H1 (cell line): ENCODE data around the gene LARP6. TPM values are rescaled to one million over a fixed set of nuclear protein-coding genes. Genes with fewer than 3 reads are reported as not detected.

Source experiments
- CTCF ChIA-PET: fragments of 300-600 bp; sonication (Branson Sonifier 250); formaldehyde crosslinking; loops from one replicate; lab custom pipeline; 2021; ENCODE audit not compliant: partially characterized antibody; lab: Charles Lee
- POLR2A ChIA-PET: fragments of 300-600 bp; sonication (Branson Sonifier 250); formaldehyde crosslinking; loops from one replicate; lab custom pipeline; 2021; ENCODE audit warnings: inconsistent platforms; ENCODE audit not compliant: partially characterized antibody; lab: Charles Lee
- DNase-seq, 2 experiments: peaks; one replicate each; pipeline versions ENCODE4 v3.0.0 to v3.0.0-alpha.2; 2010 to 2022; ENCODE audit warnings: low spot score in 2 of 2, low read depth in 1 of 2, mixed read lengths in 1 of 2
- FAIRE-seq: peaks from 2 replicates; lab custom pipeline; 2011; peaks lifted over from hg19 to GRCh38; lab: Jason Lieb, UNC
- H2AFZ ChIP-seq: 2 replicates; pipeline ENCODE4 v1.8.1; 2012; ENCODE audit warnings: low read length, inconsistent platforms
- H2AK5ac ChIP-seq: 2 replicates; pipeline ENCODE4 v1.6.1; 2013; ENCODE audit warnings: low read depth, low read length
- H2BK120ac ChIP-seq: replicated peaks from 2 replicates; pipeline ENCODE3; 2013; ENCODE audit warnings: low read depth, low read length, inconsistent platforms
- H2BK12ac ChIP-seq: 2 replicates; pipeline ENCODE4 v1.6.1; 2013; ENCODE audit warnings: low read depth, low read length
- H2BK15ac ChIP-seq: 2 replicates; pipeline ENCODE4 v1.6.1; 2013; ENCODE audit warnings: low read length
- H2BK20ac ChIP-seq: 2 replicates; pipeline ENCODE4 v1.6.1; 2013; ENCODE audit warnings: low read length
- H2BK5ac ChIP-seq: 2 replicates; pipeline ENCODE4 v1.6.1; 2013; ENCODE audit warnings: low read depth, low read length
- H3K14ac ChIP-seq: 2 replicates; pipeline ENCODE4 v1.6.1; 2013; ENCODE audit warnings: inconsistent platforms; ENCODE audit not compliant: insufficient read length
- H3K18ac ChIP-seq: 2 replicates; pipeline ENCODE4 v1.6.1; 2013; ENCODE audit warnings: low read length; ENCODE audit errors: extremely low read depth
- H3K23ac ChIP-seq: 2 replicates; pipeline ENCODE4 v1.6.1; 2013; ENCODE audit warnings: inconsistent platforms; ENCODE audit not compliant: insufficient read length
- H3K23me2 ChIP-seq: 2 replicates; pipeline ENCODE4 v1.6.1; 2013; ENCODE audit warnings: low read depth, low read length
- H3K27ac ChIP-seq: 2 replicates; pipeline ENCODE4 v1.6.1; 2011; ENCODE audit warnings: low read depth, low read length, inconsistent platforms
- H3K27me3 ChIP-seq, 4 experiments: replicated peaks in 1 of 4; 1 replicate in 1 of 4; 2 replicates in 3 of 4; pipeline versions ENCODE4 v1.6.1 to v1.8.1; 2011 to 2013; ENCODE audit warnings: low read length in 3 of 4, mild to moderate bottlenecking in 3 of 4, inconsistent platforms in 2 of 4, mixed read lengths in 2 of 4, moderate library complexity in 1 of 4; ENCODE audit not compliant: control insufficient read depth in 3 of 4, insufficient read depth in 3 of 4; ENCODE audit errors: extremely low read depth in 1 of 4
- H3K36me3 ChIP-seq, 4 experiments: 2 replicates each; pipeline versions ENCODE4 v1.6.1 to v1.8.1; 2011 to 2013; ENCODE audit warnings: mild to moderate bottlenecking in 4 of 4, low read length in 3 of 4, moderate library complexity in 2 of 4, control low read depth in 1 of 4, inconsistent platforms in 1 of 4; ENCODE audit not compliant: insufficient read depth in 4 of 4, control insufficient read depth in 2 of 4
- H3K4ac ChIP-seq: replicated peaks from 2 replicates; pipeline ENCODE3; 2013; ENCODE audit warnings: low read length, low read depth, mixed read lengths, inconsistent platforms; ENCODE audit not compliant: insufficient read length
- H3K4me1 ChIP-seq, 4 experiments: replicated peaks in 1 of 4; 1 replicate in 1 of 4; 2 replicates in 3 of 4; pipeline versions ENCODE4 v1.6.1 to v1.8.1; 2011 to 2013; ENCODE audit warnings: low read length in 3 of 4, inconsistent platforms in 2 of 4, mixed read lengths in 1 of 4; ENCODE audit not compliant: insufficient read depth in 4 of 4, control insufficient read depth in 3 of 4
- H3K4me2 ChIP-seq, 2 experiments: 2 replicates each; pipeline versions ENCODE4 v1.6.1 to v1.8.1; 2011 to 2013; ENCODE audit warnings: low read depth in 2 of 2, low read length in 2 of 2, control low read depth in 1 of 2, inconsistent platforms in 1 of 2, mild to moderate bottlenecking in 1 of 2; ENCODE audit not compliant: insufficient read depth in 1 of 2
- H3K4me3 ChIP-seq, 4 experiments: fragments of 200-600, 300-600 bp in 1 of 4; sonication (generic), shearing (Covaris generic), sonication (Bioruptor Twin) in 1 of 4; 2 replicates each; pipeline versions ENCODE4 v1.5.1 to v1.8.1; 2011 to 2016; ENCODE audit warnings: low read length in 4 of 4, low read depth in 3 of 4, control low read depth in 2 of 4, inconsistent platforms in 2 of 4, mild to moderate bottlenecking in 2 of 4, mixed read lengths in 1 of 4, moderate library complexity in 1 of 4; ENCODE audit not compliant: insufficient read depth in 2 of 4; ENCODE audit errors: extremely low read depth in 1 of 4
- H3K56ac ChIP-seq: replicated peaks from 2 replicates; pipeline ENCODE3; 2013; ENCODE audit warnings: low read depth, mild to moderate bottlenecking, mixed read lengths, low read length, inconsistent platforms; ENCODE audit not compliant: insufficient read length
- H3K79me1 ChIP-seq: 2 replicates; pipeline ENCODE4 v1.6.1; 2013; ENCODE audit warnings: low read depth, low read length, control low read depth
- H3K79me2 ChIP-seq, 2 experiments: 2 replicates each; pipeline versions ENCODE4 v1.6.1 to v1.8.1; 2012 to 2013; ENCODE audit warnings: low read length in 2 of 2, mild to moderate bottlenecking in 2 of 2, inconsistent platforms in 1 of 2; ENCODE audit not compliant: insufficient read depth in 2 of 2, control insufficient read depth in 1 of 2
- H3K9ac ChIP-seq, 4 experiments: replicated peaks in 1 of 4; 1 replicate in 1 of 4; 2 replicates in 3 of 4; pipeline versions ENCODE4 v1.6.1 to v1.8.1; 2011 to 2013; ENCODE audit warnings: low read depth in 3 of 4, low read length in 3 of 4, control low read depth in 2 of 4, mild to moderate bottlenecking in 2 of 4, moderate library complexity in 2 of 4, inconsistent platforms in 1 of 4; ENCODE audit errors: extremely low read depth in 1 of 4
- H3K9me3 ChIP-seq, 2 experiments: 2 replicates each; pipeline versions ENCODE4 v1.6.1 to v1.8.1; 2012 to 2013; ENCODE audit warnings: mild to moderate bottlenecking in 2 of 2, moderate library complexity in 2 of 2, control low read depth in 1 of 2, inconsistent platforms in 1 of 2, low read depth in 1 of 2, low read length in 1 of 2, mixed read lengths in 1 of 2; ENCODE audit not compliant: insufficient read depth in 2 of 2
- H4K20me1 ChIP-seq, 2 experiments: replicated peaks in 1 of 2; 2 replicates each; pipeline versions ENCODE3 to v1.8.1; 2011 to 2013; ENCODE audit warnings: inconsistent platforms in 2 of 2, low read length in 2 of 2, mild to moderate bottlenecking in 1 of 2; ENCODE audit not compliant: insufficient read depth in 2 of 2, control insufficient read depth in 1 of 2
- H4K5ac ChIP-seq: 2 replicates; pipeline ENCODE4 v1.6.1; 2013; ENCODE audit warnings: low read length, low read depth, mixed read lengths, inconsistent platforms; ENCODE audit not compliant: insufficient read length
- H4K8ac ChIP-seq: 2 replicates; pipeline ENCODE4 v1.8.0; 2013; ENCODE audit warnings: mild to moderate bottlenecking, moderate library complexity, low read length, inconsistent platforms; ENCODE audit not compliant: insufficient read depth; ENCODE audit errors: extremely low read depth
- H4K91ac ChIP-seq: replicated peaks from 2 replicates; pipeline ENCODE3; 2013; ENCODE audit warnings: low read length, mixed read lengths, inconsistent platforms; ENCODE audit not compliant: insufficient read length
- CHD2 ChIP-seq: IDR thresholded peaks from 2 replicates; pipeline ENCODE4 v1.6.1; 2012; ENCODE audit warnings: low read length, improper control_type of control experiment
- HDAC6 ChIP-seq: IDR thresholded peaks from one replicate; pipeline ENCODE4 v1.7.1; 2012; ENCODE audit warnings: low read depth, mild to moderate bottlenecking, inconsistent platforms, low read length, moderate library complexity
- PHF8 ChIP-seq: fragments of 200-600 bp; sonication (generic); conservative IDR thresholded peaks from 2 replicates; pipeline ENCODE4 v1.7.1; 2012; ENCODE audit warnings: low read depth, mild to moderate bottlenecking, inconsistent platforms, low read length, moderate library complexity
- SAP30 ChIP-seq: fragments of 300-600 bp; sonication (generic); IDR thresholded peaks from 2 replicates; pipeline ENCODE4 v1.7.1; 2012; ENCODE audit warnings: low read length, moderate library complexity, mild to moderate bottlenecking, inconsistent platforms; ENCODE audit not compliant: insufficient read depth, insufficient replicate concordance
- TEAD4 ChIP-seq: IDR thresholded peaks from 2 replicates; pipeline ENCODE4 v1.6.1; 2012; ENCODE audit warnings: low read depth, low read length, inconsistent platforms, mixed read lengths
- WGBS, 2 experiments: shearing (Covaris generic) in 1 of 2; methylation state at CpG; one replicate each; pipeline versions ENCODE4 v1.1.6 to v1.1.7; 2013 to 2015; ENCODE audit warnings: low lambda C conversion rate in 2 of 2, mixed read lengths in 2 of 2, inconsistent platforms in 1 of 2, low coverage in 1 of 2, missing lambda C conversion rate in 1 of 2; ENCODE audit not compliant: insufficient replicate concordance in 2 of 2, insufficient coverage in 1 of 2, insufficient read length in 1 of 2; ENCODE audit errors: extremely low coverage in 1 of 2, missing lambda C conversion rate in 1 of 2; 5-methylcytosine and 5-hydroxymethylcytosine counted together
- polyA plus RNA-seq, 7 experiments: library from polyadenylated mRNA; depleted of rRNA in 3 of 7; stranded (reverse) in 5 of 7; unstranded in 2 of 7; fragments of >200 nt in 5 of 7; fragments of 200-250 nt in 2 of 7; gene quantifications; 1 replicate in 5 of 7; 2 replicates in 1 of 7; 4 replicates in 1 of 7; pipeline versions ENCODE4 v1.2.1 to v1.2.3, GENCODE V29; 2011 to 2013; ENCODE audit warnings: missing spikeins in 2 of 7, mixed read lengths in 2 of 7
- total RNA-seq: library from RNA; stranded (reverse); fragmentation: NEBNext Ultra II Directional; extraction: Animal tissue kit (Norgen Biotek cat#: 25700); gene quantifications from 2 replicates; pipeline ENCODE4 v1.2.1, GENCODE V29; 2021

Gene LARP6
- total and polyA plus RNA-seq, 2 of the 8 experiments (the other 6 are each of a cell fraction or from before 2014, with no cell fraction given): 21.0 to 24.7 TPM

- no peaks in the 10 kb centered on the region for H4K20me1 ChIP-seq
- WGBS, 2 experiments: 61% methylated on average over 4 of the region's 4 CpGs; no CpG with 5 or more reads in 1 of the 2 experiments
- H3K79me2 ChIP-seq: no peaks in the 10 kb centered on the region
- no peak overlapping the region for H2BK20ac ChIP-seq
- no peak overlapping the region for H3K4me2 ChIP-seq
- H2BK120ac ChIP-seq: no peak overlapping the region
- H3K27me3 ChIP-seq: no peaks in the 10 kb centered on the region
- no peak overlapping the region for H3K27ac ChIP-seq
- H3K56ac ChIP-seq: no peak overlapping the region
- H4K8ac ChIP-seq: no peak overlapping the region
- H3K4ac ChIP-seq: no peak overlapping the region
- no peak overlapping the region for H4K91ac ChIP-seq
- H3K4me1 ChIP-seq: no peaks in the 10 kb centered on the region
- H2AK5ac ChIP-seq: no peak overlapping the region
- no peaks in the 10 kb centered on the region for H3K36me3 ChIP-seq
- H3K18ac ChIP-seq: no peak overlapping the region
- ChIA-PET CTCF (interaction anchor here (0.5 to 2.9 kb wide), 8 partner anchors 11 to 709 kb away, joined by 3 to 10 read pairs (median 4); no protein-coding TSS in a partner anchor), POLR2A (interaction anchor here (1.4 to 3.0 kb wide), 2 partner anchors 9 to 10 kb away, joined by 3 to 10 read pairs; partner anchors contain the start of gene LARP6)
- no peak overlapping the region for H3K23ac ChIP-seq
- no peak for DNase-seq
- H2AFZ ChIP-seq: no peak overlapping the region
- H3K23me2 ChIP-seq: no peaks in the 10 kb centered on the region
- no peak overlapping the region for H3K14ac ChIP-seq
- no peak for FAIRE-seq
- no peak overlapping the region for H2BK15ac ChIP-seq
- H3K9ac ChIP-seq: no peak overlapping the region
- no peaks in the 10 kb centered on the region for H3K9me3 ChIP-seq
- no peak overlapping the region for H2BK5ac ChIP-seq
- no peak overlapping the region for H3K4me3 ChIP-seq
- H4K5ac ChIP-seq: no peak overlapping the region
- H2BK12ac ChIP-seq: no peak overlapping the region
- no peaks in the 10 kb centered on the region for H3K79me1 ChIP-seq
- TF ChIP-seq CHD2 (no peak), PHF8 (no peak), HDAC6 (no peak), SAP30 (no peak), TEAD4 (no peak)
These were observed 9.7 kb upstream of the LARP6 start for GRCh38 chr15:70863450-70864218.
